Measurements from ENCODE around the gene BOLL. TPM values are rescaled to one million over a fixed set of nuclear protein-coding genes. Genes with fewer than 3 reads are reported as not detected.
"Not testable (repeated sequence)": the region's sequence is repeated elsewhere in the genome, so short reads cannot be mapped to it uniquely, and the experiment has no call there.

BOLL gene
- total and polyA plus RNA-seq, 9 donors, result 0.62 to 1.7 (median 1.3) TPM

- Histone ChIP-seq H3K4me3 (ENCODE audit: low read length) (no peak overlapping the region), H3K4me1 (ENCODE audit: control insufficient read depth, insufficient read depth, low read length) (no peaks in the 10 kb centered on the region), H3K9me3 (replicated peaks; ENCODE audit: control insufficient read depth, low read depth, low read length) (no peaks in the 10 kb centered on the region), H3K36me3 (ENCODE audit: control insufficient read depth, insufficient read depth, low read length) (no peaks in the 10 kb centered on the region), H3K27ac (ENCODE audit: low read length) (no peak overlapping the region), H3K27me3 (ENCODE audit: control insufficient read depth, insufficient read depth, low read length) (no peaks in the 10 kb centered on the region)
- no peak for DNase-seq
Measured at GRCh38 chr2:197740200-197740599, 44.9 kb downstream of the BOLL start.

GRCh38 chr2:197728555-197729544, 56.3 kb downstream of the BOLL start:
- H3K4me3 ChIP-seq (ENCODE audit: low read length); H3K27ac ChIP-seq (ENCODE audit: low read length); H3K27me3 ChIP-seq (ENCODE audit: control insufficient read depth, insufficient read depth, low read length); H3K9me3 ChIP-seq (replicated peaks; ENCODE audit: control insufficient read depth, low read depth, low read length); H3K4me1 ChIP-seq (ENCODE audit: control insufficient read depth, insufficient read depth, low read length); H3K36me3 ChIP-seq (ENCODE audit: control insufficient read depth, insufficient read depth, low read length); DNase-seq: not testable (repeated sequence)
- WGBS (ENCODE audit: insufficient coverage), result 96% methylated on average over 16 of the region's 32 CpGs

GRCh38 chr2:197727011-197727410, 58.1 kb downstream of the BOLL start:
- Histone ChIP-seq H3K4me1 (ENCODE audit: control insufficient read depth, insufficient read depth, low read length) (no peaks in the 10 kb centered on the region), H3K27me3 (ENCODE audit: control insufficient read depth, insufficient read depth, low read length) (no peaks in the 10 kb centered on the region), H3K4me3 (ENCODE audit: low read length) (no peak overlapping the region), H3K36me3 (ENCODE audit: control insufficient read depth, insufficient read depth, low read length) (no peaks in the 10 kb centered on the region), H3K9me3 (replicated peaks; ENCODE audit: control insufficient read depth, low read depth, low read length) (no peaks in the 10 kb centered on the region), H3K27ac (ENCODE audit: low read length) (no peak overlapping the region)
- no peak for DNase-seq

GRCh38 chr2:197717863-197718262, 67.3 kb downstream of the BOLL start:
- Histone ChIP-seq H3K9me3 (replicated peaks; ENCODE audit: control insufficient read depth, low read depth, low read length) (no peaks in the 10 kb centered on the region), H3K27me3 (ENCODE audit: control insufficient read depth, insufficient read depth, low read length) (no peaks in the 10 kb centered on the region), H3K4me1 (ENCODE audit: control insufficient read depth, insufficient read depth, low read length) (no peaks in the 10 kb centered on the region), H3K4me3 (ENCODE audit: low read length) (no peak overlapping the region), H3K36me3 (ENCODE audit: control insufficient read depth, insufficient read depth, low read length) (no peaks in the 10 kb centered on the region), H3K27ac (ENCODE audit: low read length) (no peak overlapping the region)
- DNase-seq, result no peak
- no CpG with 5 or more reads among the region's 2 CpGs for WGBS (ENCODE audit: insufficient coverage)

GRCh38 chr2:197713271-197713670, 71.8 kb downstream of the BOLL start:
- Histone ChIP-seq H3K27ac (ENCODE audit: low read length) (no peak overlapping the region), H3K4me3 (ENCODE audit: low read length) (no peak overlapping the region), H3K9me3 (replicated peaks; ENCODE audit: control insufficient read depth, low read depth, low read length) (no peaks in the 10 kb centered on the region), H3K4me1 (ENCODE audit: control insufficient read depth, insufficient read depth, low read length) (no peaks in the 10 kb centered on the region), H3K27me3 (ENCODE audit: control insufficient read depth, insufficient read depth, low read length) (no peaks in the 10 kb centered on the region), H3K36me3 (ENCODE audit: control insufficient read depth, insufficient read depth, low read length) (no peaks in the 10 kb centered on the region)
- no CpG with 5 or more reads among the region's 3 CpGs for WGBS (ENCODE audit: insufficient coverage)
- DNase-seq, result no peak

- no peak overlapping the region for H3K4me3 ChIP-seq (ENCODE audit: low read length)
- DNase-seq, result no peak
- no peaks in the 10 kb centered on the region for H3K9me3 ChIP-seq (replicated peaks; ENCODE audit: control insufficient read depth, low read depth, low read length)
- peaks cover 8% of the 10 kb centered on the region for H3K4me1 ChIP-seq (ENCODE audit: control insufficient read depth, insufficient read depth, low read length)
- H3K27ac ChIP-seq (ENCODE audit: low read length), result no peak overlapping the region
- H3K36me3 ChIP-seq (ENCODE audit: control insufficient read depth, insufficient read depth, low read length), result no peaks in the 10 kb centered on the region
- H3K27me3 ChIP-seq (ENCODE audit: control insufficient read depth, insufficient read depth, low read length), result no peaks in the 10 kb centered on the region
Measured at GRCh38 chr2:197711578-197711977, 73.5 kb downstream of the BOLL start.

GRCh38 chr2:197710424-197711042, 74.6 kb downstream of the BOLL start:
- no peak for DNase-seq
- H3K27ac ChIP-seq (ENCODE audit: low read length), result no peak overlapping the region
- H3K36me3 ChIP-seq (ENCODE audit: control insufficient read depth, insufficient read depth, low read length), result no peaks in the 10 kb centered on the region
- H3K4me1 ChIP-seq (ENCODE audit: control insufficient read depth, insufficient read depth, low read length), result peaks cover 15% of the 10 kb centered on the region
- H3K9me3 ChIP-seq (replicated peaks; ENCODE audit: control insufficient read depth, low read depth, low read length), result no peaks in the 10 kb centered on the region
- H3K4me3 ChIP-seq (ENCODE audit: low read length), result no peak overlapping the region
- no peaks in the 10 kb centered on the region for H3K27me3 ChIP-seq (ENCODE audit: control insufficient read depth, insufficient read depth, low read length)

- not testable (repeated sequence) for H3K36me3 ChIP-seq (ENCODE audit: control insufficient read depth, insufficient read depth, low read length); H3K9me3 ChIP-seq (replicated peaks; ENCODE audit: control insufficient read depth, low read depth, low read length); H3K4me3 ChIP-seq (ENCODE audit: low read length); H3K27me3 ChIP-seq (ENCODE audit: control insufficient read depth, insufficient read depth, low read length); DNase-seq; H3K27ac ChIP-seq (ENCODE audit: low read length)
- WGBS (ENCODE audit: insufficient coverage), result 93% methylated on average over 6 of the region's 7 CpGs
- H3K4me1 ChIP-seq (ENCODE audit: control insufficient read depth, insufficient read depth, low read length), result peaks cover 15% of the 10 kb centered on the region
Measured at GRCh38 chr2:197709140-197709539, 76.0 kb downstream of the BOLL start.

GRCh38 chr2:197708331-197708730, 76.8 kb downstream of the BOLL start:
- Histone ChIP-seq H3K27ac (ENCODE audit: low read length) (no peak overlapping the region), H3K4me1 (ENCODE audit: control insufficient read depth, insufficient read depth, low read length) (peaks cover 15% of the 10 kb centered on the region), H3K9me3 (replicated peaks; ENCODE audit: control insufficient read depth, low read depth, low read length) (no peaks in the 10 kb centered on the region), H3K27me3 (ENCODE audit: control insufficient read depth, insufficient read depth, low read length) (no peaks in the 10 kb centered on the region), H3K36me3 (ENCODE audit: control insufficient read depth, insufficient read depth, low read length) (no peaks in the 10 kb centered on the region), H3K4me3 (ENCODE audit: low read length) (no peak overlapping the region)
- DNase-seq, result no peak
- WGBS (ENCODE audit: insufficient coverage), result no CpG with 5 or more reads among the region's 2 CpGs

GRCh38 chr2:197707316-197708213, 77.6 kb downstream of the BOLL start:
- no peaks in the 10 kb centered on the region for H3K36me3 ChIP-seq (ENCODE audit: control insufficient read depth, insufficient read depth, low read length)
- no peak overlapping the region for H3K4me3 ChIP-seq (ENCODE audit: low read length)
- peaks cover 15% of the 10 kb centered on the region for H3K4me1 ChIP-seq (ENCODE audit: control insufficient read depth, insufficient read depth, low read length)
- no peaks in the 10 kb centered on the region for H3K9me3 ChIP-seq (replicated peaks; ENCODE audit: control insufficient read depth, low read depth, low read length)
- WGBS (ENCODE audit: insufficient coverage), result no CpG with 5 or more reads among the region's 4 CpGs
- DNase-seq, result peak; percentile 47
- H3K27me3 ChIP-seq (ENCODE audit: control insufficient read depth, insufficient read depth, low read length), result no peaks in the 10 kb centered on the region
- no peak overlapping the region for H3K27ac ChIP-seq (ENCODE audit: low read length)
